H1 (cell line): ENCODE results near the gene FANCF. TPM values are rescaled to one million over a fixed set of nuclear protein-coding genes. Genes with fewer than 3 reads are reported as not detected.

ENCODE experiments used
- CTCF ChIA-PET: fragments of 300-600 bp; sonication (Branson Sonifier 250); formaldehyde crosslinking; loops from one replicate; lab custom pipeline; 2021; ENCODE audit not compliant: partially characterized antibody; lab: Charles Lee
- POLR2A ChIA-PET: fragments of 300-600 bp; sonication (Branson Sonifier 250); formaldehyde crosslinking; loops from one replicate; lab custom pipeline; 2021; ENCODE audit warnings: inconsistent platforms; ENCODE audit not compliant: partially characterized antibody; lab: Charles Lee
- DNase-seq, 2 experiments: peaks; one replicate each; pipeline versions ENCODE4 v3.0.0 to v3.0.0-alpha.2; 2010 to 2022; ENCODE audit warnings: low spot score in 2 of 2, low read depth in 1 of 2, mixed read lengths in 1 of 2
- FAIRE-seq: peaks from 2 replicates; lab custom pipeline; 2011; peaks lifted over from hg19 to GRCh38; lab: Jason Lieb, UNC
- H2AFZ ChIP-seq: 2 replicates; pipeline ENCODE4 v1.8.1; 2012; ENCODE audit warnings: low read length, inconsistent platforms
- H2AK5ac ChIP-seq: 2 replicates; pipeline ENCODE4 v1.6.1; 2013; ENCODE audit warnings: low read depth, low read length
- H2BK120ac ChIP-seq: replicated peaks from 2 replicates; pipeline ENCODE3; 2013; ENCODE audit warnings: low read depth, low read length, inconsistent platforms
- H2BK12ac ChIP-seq: 2 replicates; pipeline ENCODE4 v1.6.1; 2013; ENCODE audit warnings: low read depth, low read length
- H2BK15ac ChIP-seq: 2 replicates; pipeline ENCODE4 v1.6.1; 2013; ENCODE audit warnings: low read length
- H2BK20ac ChIP-seq: 2 replicates; pipeline ENCODE4 v1.6.1; 2013; ENCODE audit warnings: low read length
- H2BK5ac ChIP-seq: 2 replicates; pipeline ENCODE4 v1.6.1; 2013; ENCODE audit warnings: low read depth, low read length
- H3K14ac ChIP-seq: 2 replicates; pipeline ENCODE4 v1.6.1; 2013; ENCODE audit warnings: inconsistent platforms; ENCODE audit not compliant: insufficient read length
- H3K18ac ChIP-seq: 2 replicates; pipeline ENCODE4 v1.6.1; 2013; ENCODE audit warnings: low read length; ENCODE audit errors: extremely low read depth
- H3K23ac ChIP-seq: 2 replicates; pipeline ENCODE4 v1.6.1; 2013; ENCODE audit warnings: inconsistent platforms; ENCODE audit not compliant: insufficient read length
- H3K23me2 ChIP-seq: 2 replicates; pipeline ENCODE4 v1.6.1; 2013; ENCODE audit warnings: low read depth, low read length
- H3K27ac ChIP-seq: 2 replicates; pipeline ENCODE4 v1.6.1; 2011; ENCODE audit warnings: low read depth, low read length, inconsistent platforms
- H3K27me3 ChIP-seq, 4 experiments: replicated peaks in 1 of 4; 1 replicate in 1 of 4; 2 replicates in 3 of 4; pipeline versions ENCODE4 v1.6.1 to v1.8.1; 2011 to 2013; ENCODE audit warnings: low read length in 3 of 4, mild to moderate bottlenecking in 3 of 4, inconsistent platforms in 2 of 4, mixed read lengths in 2 of 4, moderate library complexity in 1 of 4; ENCODE audit not compliant: control insufficient read depth in 3 of 4, insufficient read depth in 3 of 4; ENCODE audit errors: extremely low read depth in 1 of 4
- H3K36me3 ChIP-seq, 4 experiments: 2 replicates each; pipeline versions ENCODE4 v1.6.1 to v1.8.1; 2011 to 2013; ENCODE audit warnings: mild to moderate bottlenecking in 4 of 4, low read length in 3 of 4, moderate library complexity in 2 of 4, control low read depth in 1 of 4, inconsistent platforms in 1 of 4; ENCODE audit not compliant: insufficient read depth in 4 of 4, control insufficient read depth in 2 of 4
- H3K4ac ChIP-seq: replicated peaks from 2 replicates; pipeline ENCODE3; 2013; ENCODE audit warnings: low read length, low read depth, mixed read lengths, inconsistent platforms; ENCODE audit not compliant: insufficient read length
- H3K4me1 ChIP-seq, 4 experiments: replicated peaks in 1 of 4; 1 replicate in 1 of 4; 2 replicates in 3 of 4; pipeline versions ENCODE4 v1.6.1 to v1.8.1; 2011 to 2013; ENCODE audit warnings: low read length in 3 of 4, inconsistent platforms in 2 of 4, mixed read lengths in 1 of 4; ENCODE audit not compliant: insufficient read depth in 4 of 4, control insufficient read depth in 3 of 4
- H3K4me2 ChIP-seq, 2 experiments: 2 replicates each; pipeline versions ENCODE4 v1.6.1 to v1.8.1; 2011 to 2013; ENCODE audit warnings: low read depth in 2 of 2, low read length in 2 of 2, control low read depth in 1 of 2, inconsistent platforms in 1 of 2, mild to moderate bottlenecking in 1 of 2; ENCODE audit not compliant: insufficient read depth in 1 of 2
- H3K4me3 ChIP-seq, 4 experiments: fragments of 200-600, 300-600 bp in 1 of 4; sonication (generic), shearing (Covaris generic), sonication (Bioruptor Twin) in 1 of 4; 2 replicates each; pipeline versions ENCODE4 v1.5.1 to v1.8.1; 2011 to 2016; ENCODE audit warnings: low read length in 4 of 4, low read depth in 3 of 4, control low read depth in 2 of 4, inconsistent platforms in 2 of 4, mild to moderate bottlenecking in 2 of 4, mixed read lengths in 1 of 4, moderate library complexity in 1 of 4; ENCODE audit not compliant: insufficient read depth in 2 of 4; ENCODE audit errors: extremely low read depth in 1 of 4
- H3K56ac ChIP-seq: replicated peaks from 2 replicates; pipeline ENCODE3; 2013; ENCODE audit warnings: low read depth, mild to moderate bottlenecking, mixed read lengths, low read length, inconsistent platforms; ENCODE audit not compliant: insufficient read length
- H3K79me1 ChIP-seq: 2 replicates; pipeline ENCODE4 v1.6.1; 2013; ENCODE audit warnings: low read depth, low read length, control low read depth
- H3K79me2 ChIP-seq, 2 experiments: 2 replicates each; pipeline versions ENCODE4 v1.6.1 to v1.8.1; 2012 to 2013; ENCODE audit warnings: low read length in 2 of 2, mild to moderate bottlenecking in 2 of 2, inconsistent platforms in 1 of 2; ENCODE audit not compliant: insufficient read depth in 2 of 2, control insufficient read depth in 1 of 2
- H3K9ac ChIP-seq, 4 experiments: replicated peaks in 1 of 4; 1 replicate in 1 of 4; 2 replicates in 3 of 4; pipeline versions ENCODE4 v1.6.1 to v1.8.1; 2011 to 2013; ENCODE audit warnings: low read depth in 3 of 4, low read length in 3 of 4, control low read depth in 2 of 4, mild to moderate bottlenecking in 2 of 4, moderate library complexity in 2 of 4, inconsistent platforms in 1 of 4; ENCODE audit errors: extremely low read depth in 1 of 4
- H3K9me3 ChIP-seq, 2 experiments: 2 replicates each; pipeline versions ENCODE4 v1.6.1 to v1.8.1; 2012 to 2013; ENCODE audit warnings: mild to moderate bottlenecking in 2 of 2, moderate library complexity in 2 of 2, control low read depth in 1 of 2, inconsistent platforms in 1 of 2, low read depth in 1 of 2, low read length in 1 of 2, mixed read lengths in 1 of 2; ENCODE audit not compliant: insufficient read depth in 2 of 2
- H4K20me1 ChIP-seq, 2 experiments: replicated peaks in 1 of 2; 2 replicates each; pipeline versions ENCODE3 to v1.8.1; 2011 to 2013; ENCODE audit warnings: inconsistent platforms in 2 of 2, low read length in 2 of 2, mild to moderate bottlenecking in 1 of 2; ENCODE audit not compliant: insufficient read depth in 2 of 2, control insufficient read depth in 1 of 2
- H4K5ac ChIP-seq: 2 replicates; pipeline ENCODE4 v1.6.1; 2013; ENCODE audit warnings: low read length, low read depth, mixed read lengths, inconsistent platforms; ENCODE audit not compliant: insufficient read length
- H4K8ac ChIP-seq: 2 replicates; pipeline ENCODE4 v1.8.0; 2013; ENCODE audit warnings: mild to moderate bottlenecking, moderate library complexity, low read length, inconsistent platforms; ENCODE audit not compliant: insufficient read depth; ENCODE audit errors: extremely low read depth
- H4K91ac ChIP-seq: replicated peaks from 2 replicates; pipeline ENCODE3; 2013; ENCODE audit warnings: low read length, mixed read lengths, inconsistent platforms; ENCODE audit not compliant: insufficient read length
- ATF2 ChIP-seq: IDR thresholded peaks from 2 replicates; pipeline ENCODE4 v1.6.1; 2012; ENCODE audit warnings: low read length, inconsistent platforms
- BCL11A ChIP-seq, 2 experiments: IDR thresholded peaks; one replicate each; pipeline ENCODE4 v1.6.1; 2011; ENCODE audit warnings: low read depth in 2 of 2, low read length in 2 of 2, mild to moderate bottlenecking in 2 of 2
- CBX5 ChIP-seq: fragments of 300-800, 300-1000 bp; sonication (generic); IDR thresholded peaks from 2 replicates; pipeline ENCODE4 v1.7.1; 2016; ENCODE audit warnings: antibody characterized with exemption, low read length, low read depth
- CEBPB ChIP-seq: IDR thresholded peaks from 2 replicates; pipeline ENCODE4 v1.6.1; 2012; ENCODE audit warnings: low read depth, low read length
- CTBP2 ChIP-seq: IDR thresholded peaks from 2 replicates; pipeline ENCODE4 v1.7.0; 2011; ENCODE audit warnings: borderline replicate concordance, mild to moderate bottlenecking, moderate library complexity, mixed read lengths, low read length; ENCODE audit not compliant: insufficient read depth, insufficient read length
- KDM5A ChIP-seq: fragments of 200-600 bp; IDR thresholded peaks from 2 replicates; pipeline ENCODE4 v1.7.1; 2012; ENCODE audit warnings: mild to moderate bottlenecking, low read length, inconsistent platforms, mixed read lengths
- POLR2AphosphoS5 ChIP-seq: IDR thresholded peaks from 2 replicates; pipeline ENCODE4 v1.6.1; 2011; ENCODE audit warnings: low read depth, low read length
- RNF2 ChIP-seq: fragments of 200-900, 300-1000 bp; sonication (generic); IDR thresholded peaks from 2 replicates; pipeline ENCODE4 v1.7.1; 2016; ENCODE audit warnings: borderline replicate concordance, low read depth, mild to moderate bottlenecking, antibody characterized with exemption, low read length; ENCODE audit not compliant: poor library complexity, severe bottlenecking; ENCODE audit errors: missing control alignments
- SP4 ChIP-seq: IDR thresholded peaks from 2 replicates; pipeline ENCODE4 v1.6.1; 2012; ENCODE audit warnings: low read length, inconsistent platforms
- SRF ChIP-seq: IDR thresholded peaks from 2 replicates; pipeline ENCODE4 v1.6.1; 2011; ENCODE audit warnings: mild to moderate bottlenecking, low read depth, low read length, moderate library complexity
- SUZ12 ChIP-seq: fragments of 200-600 bp; sonication (generic); IDR thresholded peaks from 2 replicates; pipeline ENCODE4 v1.6.1; 2012; ENCODE audit warnings: mild to moderate bottlenecking, inconsistent platforms, low read length, moderate library complexity, mixed read lengths
- TAF7 ChIP-seq: optimal IDR thresholded peaks from 2 replicates; pipeline ENCODE3; 2011; ENCODE audit warnings: low read depth, mild to moderate bottlenecking, inconsistent platforms, low read length, moderate library complexity, borderline replicate concordance
- TCF12 ChIP-seq: IDR thresholded peaks from 2 replicates; pipeline ENCODE4 v1.6.1; 2011; ENCODE audit warnings: low read depth, mild to moderate bottlenecking, low read length
- WGBS, 2 experiments: shearing (Covaris generic) in 1 of 2; methylation state at CpG; one replicate each; pipeline versions ENCODE4 v1.1.6 to v1.1.7; 2013 to 2015; ENCODE audit warnings: low lambda C conversion rate in 2 of 2, mixed read lengths in 2 of 2, inconsistent platforms in 1 of 2, low coverage in 1 of 2, missing lambda C conversion rate in 1 of 2; ENCODE audit not compliant: insufficient replicate concordance in 2 of 2, insufficient coverage in 1 of 2, insufficient read length in 1 of 2; ENCODE audit errors: extremely low coverage in 1 of 2, missing lambda C conversion rate in 1 of 2; 5-methylcytosine and 5-hydroxymethylcytosine counted together
- polyA plus RNA-seq, 7 experiments: library from polyadenylated mRNA; depleted of rRNA in 3 of 7; stranded (reverse) in 5 of 7; unstranded in 2 of 7; fragments of >200 nt in 5 of 7; fragments of 200-250 nt in 2 of 7; gene quantifications; 1 replicate in 5 of 7; 2 replicates in 1 of 7; 4 replicates in 1 of 7; pipeline versions ENCODE4 v1.2.1 to v1.2.3, GENCODE V29; 2011 to 2013; ENCODE audit warnings: missing spikeins in 2 of 7, mixed read lengths in 2 of 7
- total RNA-seq: library from RNA; stranded (reverse); fragmentation: NEBNext Ultra II Directional; extraction: Animal tissue kit (Norgen Biotek cat#: 25700); gene quantifications from 2 replicates; pipeline ENCODE4 v1.2.1, GENCODE V29; 2021

FANCF gene
- total and polyA plus RNA-seq, 2 of the 8 experiments (the other 6 are each of a cell fraction or from before 2014, with no cell fraction given): 10.0 to 29.4 TPM

- ChIA-PET CTCF (interaction anchor here (0.7 kb wide), 1 partner anchor 201 kb away, joined by 3 read pairs; no protein-coding TSS in a partner anchor), POLR2A (interaction anchor here (1.2 kb wide), 1 partner anchor 48 kb away, joined by 4 read pairs; the partner anchor contains the start of gene FANCF)
- H2BK120ac ChIP-seq: no peak overlapping the region
- no peaks in the 10 kb centered on the region for H3K4me1 ChIP-seq
- no peak overlapping the region for H2AFZ ChIP-seq
- TF ChIP-seq RNF2: no peak
- no peak for TF ChIP-seq POLR2AphosphoS5
- TF ChIP-seq BCL11A (IDR thresholded peaks at IDR 0.05; ENCODE audit: low read depth in 2 of 2, low read length in 2 of 2): no peak
- no peak for TF ChIP-seq SRF
- TF ChIP-seq CTBP2: no peak
- TF ChIP-seq TAF7: no peak
- no peak for TF ChIP-seq ATF2
- no peak for TF ChIP-seq CBX5
- no peak for TF ChIP-seq SUZ12
- no peak for TF ChIP-seq KDM5A
- no peak for TF ChIP-seq CEBPB
- no peak for TF ChIP-seq SP4
- no peak for TF ChIP-seq TCF12
- H3K14ac ChIP-seq: no peak overlapping the region
- H4K8ac ChIP-seq: no peak overlapping the region
- no peaks in the 10 kb centered on the region for H4K20me1 ChIP-seq
- H3K79me2 ChIP-seq: no peaks in the 10 kb centered on the region
- H2BK12ac ChIP-seq: no peak overlapping the region
- no peaks in the 10 kb centered on the region for H3K36me3 ChIP-seq
- DNase-seq (no peak), FAIRE-seq (no peak)
- H2BK15ac ChIP-seq: no peak overlapping the region
- H3K27me3 ChIP-seq: no peaks in the 10 kb centered on the region
- no peak overlapping the region for H2AK5ac ChIP-seq
- no peak overlapping the region for H3K23ac ChIP-seq
- H3K4me2 ChIP-seq: no peak overlapping the region
- H3K18ac ChIP-seq: no peak overlapping the region
- H2BK20ac ChIP-seq: no peak overlapping the region
- no peaks in the 10 kb centered on the region for H3K79me1 ChIP-seq
- no peak overlapping the region for H3K4ac ChIP-seq
- H3K9ac ChIP-seq: no peak overlapping the region
- H3K27ac ChIP-seq: no peak overlapping the region
- H3K56ac ChIP-seq: no peak overlapping the region
- no peak overlapping the region for H4K5ac ChIP-seq
- no peak overlapping the region for H2BK5ac ChIP-seq
- 43% methylated on average over 2 of the region's 2 CpGs; no CpG with 5 or more reads in 1 of the 2 experiments for WGBS, 2 experiments
- H3K9me3 ChIP-seq: no peaks in the 10 kb centered on the region
- H4K91ac ChIP-seq: no peak overlapping the region
- no peak overlapping the region for H3K4me3 ChIP-seq
- H3K23me2 ChIP-seq: no peaks in the 10 kb centered on the region
Measured at GRCh38 chr11:22577854-22578253, 47.8 kb downstream of the FANCF start.
